ENCODE measurements around the gene MTX3.
A peak's percentile ranks its signal among the peaks of the same experiment; 100 is the strongest.

GRCh38 chr5:79990598-79991507 lies at the start of gene MTX3:
- TF ChIP-seq MYNN (tag by site-specific recombination; IDR thresholded peaks at IDR 0.05; ENCODE audit: borderline replicate concordance) (no peak), ZNF354C (tag by site-specific recombination; IDR thresholded peaks at IDR 0.05; ENCODE audit: borderline replicate concordance, low read depth) (no peak), CTCF (tag by site-specific recombination; IDR thresholded peaks at IDR 0.05) (peak; percentile 41; the same call in 1 of the 2 replicates), ZNF621 (tag by site-specific recombination; IDR thresholded peaks at IDR 0.05) (no peak), ZBTB21 (tag by site-specific recombination; IDR thresholded peaks at IDR 0.05) (no peak), ZNF121 (tag by site-specific recombination; IDR thresholded peaks at IDR 0.05) (peak; percentile 78), ZNF692 (tag by site-specific recombination; IDR thresholded peaks at IDR 0.05) (peak; percentile 78; the same call in 1 of the 2 replicates), ZNF274 (IDR thresholded peaks at IDR 0.05; ENCODE audit: low read length) (no peak), ZNF274 (tag by site-specific recombination; IDR thresholded peaks at IDR 0.05; ENCODE audit: borderline replicate concordance) (no peak)
- TF ChIP-seq, protein P1, sequence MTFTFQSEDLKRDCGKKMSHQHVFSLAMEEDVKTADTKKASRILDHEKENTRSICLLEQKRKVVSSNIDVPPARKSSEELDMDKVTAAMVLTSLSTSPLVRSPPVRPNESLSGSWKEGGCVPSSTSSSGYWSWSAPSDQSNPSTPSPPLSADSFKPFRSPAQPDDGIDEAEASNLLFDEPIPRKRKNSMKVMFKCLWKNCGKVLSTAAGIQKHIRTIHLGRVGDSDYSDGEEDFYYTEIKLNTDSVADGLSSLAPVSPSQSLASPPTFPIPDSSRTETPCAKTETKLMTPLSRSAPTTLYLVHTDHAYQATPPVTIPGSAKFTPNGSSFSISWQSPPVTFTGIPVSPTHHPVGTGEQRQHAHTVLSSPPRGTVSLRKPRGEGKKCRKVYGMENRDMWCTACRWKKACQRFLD (tag by site-specific recombination; IDR thresholded peaks at IDR 0.05): no peak
- TF ChIP-seq, protein P2, sequence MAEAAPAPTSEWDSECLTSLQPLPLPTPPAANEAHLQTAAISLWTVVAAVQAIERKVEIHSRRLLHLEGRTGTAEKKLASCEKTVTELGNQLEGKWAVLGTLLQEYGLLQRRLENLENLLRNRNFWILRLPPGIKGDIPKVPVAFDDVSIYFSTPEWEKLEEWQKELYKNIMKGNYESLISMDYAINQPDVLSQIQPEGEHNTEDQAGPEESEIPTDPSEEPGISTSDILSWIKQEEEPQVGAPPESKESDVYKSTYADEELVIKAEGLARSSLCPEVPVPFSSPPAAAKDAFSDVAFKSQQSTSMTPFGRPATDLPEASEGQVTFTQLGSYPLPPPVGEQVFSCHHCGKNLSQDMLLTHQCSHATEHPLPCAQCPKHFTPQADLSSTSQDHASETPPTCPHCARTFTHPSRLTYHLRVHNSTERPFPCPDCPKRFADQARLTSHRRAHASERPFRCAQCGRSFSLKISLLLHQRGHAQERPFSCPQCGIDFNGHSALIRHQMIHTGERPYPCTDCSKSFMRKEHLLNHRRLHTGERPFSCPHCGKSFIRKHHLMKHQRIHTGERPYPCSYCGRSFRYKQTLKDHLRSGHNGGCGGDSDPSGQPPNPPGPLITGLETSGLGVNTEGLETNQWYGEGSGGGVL (tag by site-specific recombination; IDR thresholded peaks at IDR 0.05): no peak
- TF ChIP-seq, protein P3, sequence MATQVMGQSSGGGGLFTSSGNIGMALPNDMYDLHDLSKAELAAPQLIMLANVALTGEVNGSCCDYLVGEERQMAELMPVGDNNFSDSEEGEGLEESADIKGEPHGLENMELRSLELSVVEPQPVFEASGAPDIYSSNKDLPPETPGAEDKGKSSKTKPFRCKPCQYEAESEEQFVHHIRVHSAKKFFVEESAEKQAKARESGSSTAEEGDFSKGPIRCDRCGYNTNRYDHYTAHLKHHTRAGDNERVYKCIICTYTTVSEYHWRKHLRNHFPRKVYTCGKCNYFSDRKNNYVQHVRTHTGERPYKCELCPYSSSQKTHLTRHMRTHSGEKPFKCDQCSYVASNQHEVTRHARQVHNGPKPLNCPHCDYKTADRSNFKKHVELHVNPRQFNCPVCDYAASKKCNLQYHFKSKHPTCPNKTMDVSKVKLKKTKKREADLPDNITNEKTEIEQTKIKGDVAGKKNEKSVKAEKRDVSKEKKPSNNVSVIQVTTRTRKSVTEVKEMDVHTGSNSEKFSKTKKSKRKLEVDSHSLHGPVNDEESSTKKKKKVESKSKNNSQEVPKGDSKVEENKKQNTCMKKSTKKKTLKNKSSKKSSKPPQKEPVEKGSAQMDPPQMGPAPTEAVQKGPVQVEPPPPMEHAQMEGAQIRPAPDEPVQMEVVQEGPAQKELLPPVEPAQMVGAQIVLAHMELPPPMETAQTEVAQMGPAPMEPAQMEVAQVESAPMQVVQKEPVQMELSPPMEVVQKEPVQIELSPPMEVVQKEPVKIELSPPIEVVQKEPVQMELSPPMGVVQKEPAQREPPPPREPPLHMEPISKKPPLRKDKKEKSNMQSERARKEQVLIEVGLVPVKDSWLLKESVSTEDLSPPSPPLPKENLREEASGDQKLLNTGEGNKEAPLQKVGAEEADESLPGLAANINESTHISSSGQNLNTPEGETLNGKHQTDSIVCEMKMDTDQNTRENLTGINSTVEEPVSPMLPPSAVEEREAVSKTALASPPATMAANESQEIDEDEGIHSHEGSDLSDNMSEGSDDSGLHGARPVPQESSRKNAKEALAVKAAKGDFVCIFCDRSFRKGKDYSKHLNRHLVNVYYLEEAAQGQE (tag by site-specific recombination; IDR thresholded peaks at IDR 0.05): no peak; the same call in 1 of the 2 replicates
